GM23338 (cell line): ENCODE measurements around the gene USP7. TPM values are rescaled to one million over a fixed set of nuclear protein-coding genes. Genes with fewer than 3 reads are reported as not detected.
A peak's percentile ranks its signal among the peaks of the same experiment; 100 is the strongest.

Experiments
- ATAC-seq: fragments of 200-7000 bp; cut with Tn5 transposase; 3 replicates; pipeline ENCODE4 v1.9.1; 2020
- DNase-seq: peaks from one replicate; pipeline ENCODE4 v3.0.0-alpha.2; 2015; ENCODE audit warnings: low spot score
- H2AFZ ChIP-seq: fragments of 200-600 bp; sonication (generic); 2 replicates; pipeline ENCODE4 v1.8.0; 2016; ENCODE audit warnings: antibody characterized with exemption, mild to moderate bottlenecking, moderate library complexity
- H3F3A ChIP-seq: fragments of 200-600 bp; sonication (generic); replicated peaks from 2 replicates; pipeline ENCODE4 v1.8.0; 2017; ENCODE audit warnings: antibody characterized with exemption, mixed run types, low read depth
- H3K27ac ChIP-seq: fragments of 200-600 bp; sonication (generic); 2 replicates; pipeline ENCODE4 v1.6.1; 2016; ENCODE audit warnings: low read depth
- H3K27me3 ChIP-seq: fragments of 200-600 bp; sonication (generic); 2 replicates; pipeline ENCODE4 v1.8.0; 2016; ENCODE audit warnings: mild to moderate bottlenecking, mixed run types, moderate library complexity; ENCODE audit not compliant: insufficient read depth
- H3K36me3 ChIP-seq: fragments of 200-600 bp; sonication (generic); 2 replicates; pipeline ENCODE4 v1.8.0; 2016; ENCODE audit warnings: mild to moderate bottlenecking; ENCODE audit not compliant: insufficient read depth
- H3K4me1 ChIP-seq: fragments of 200-600 bp; sonication (generic); 2 replicates; pipeline ENCODE4 v1.8.0; 2016; ENCODE audit warnings: mild to moderate bottlenecking, moderate library complexity; ENCODE audit not compliant: insufficient read depth
- H3K4me2 ChIP-seq: fragments of 200-600 bp; sonication (generic); 2 replicates; pipeline ENCODE4 v1.7.1; 2017; ENCODE audit warnings: mixed run types
- H3K4me3 ChIP-seq: fragments of 200-600 bp; sonication (generic); 2 replicates; pipeline ENCODE4 v1.6.1; 2016; ENCODE audit warnings: mixed run types
- H3K79me2 ChIP-seq: fragments of 200-600 bp; sonication (generic); replicated peaks from 2 replicates; pipeline ENCODE4 v1.8.0; 2017; ENCODE audit warnings: mild to moderate bottlenecking; ENCODE audit not compliant: insufficient read depth
- H3K9me2 ChIP-seq: fragments of 200-600 bp; sonication (generic); 2 replicates; pipeline ENCODE4 v1.8.0; 2017; ENCODE audit not compliant: insufficient read depth
- H4K20me1 ChIP-seq: fragments of 200-600 bp; sonication (generic); replicated peaks from 2 replicates; pipeline ENCODE4 v1.8.0; 2017; ENCODE audit warnings: mild to moderate bottlenecking; ENCODE audit not compliant: insufficient read depth
- H3K27ac Mint-ChIP-seq: 2 replicates; pipeline ENCODE4 v1.8.0; 2020; ENCODE audit warnings: inconsistent platforms, mild to moderate bottlenecking, moderate library complexity, mixed read lengths
- H3K27me3 Mint-ChIP-seq: 3 replicates; pipeline ENCODE4 v1.8.0; 2022; ENCODE audit warnings: low read depth, mild to moderate bottlenecking, moderate library complexity, mixed read lengths, inconsistent platforms; ENCODE audit not compliant: insufficient read depth, poor library complexity
- H3K36me3 Mint-ChIP-seq: 3 replicates; pipeline ENCODE4 v1.8.0; 2021; ENCODE audit warnings: low read depth, mild to moderate bottlenecking, inconsistent platforms, moderate library complexity, mixed read lengths
- H3K4me1 Mint-ChIP-seq: 3 replicates; pipeline ENCODE4 v1.8.0; 2020; ENCODE audit warnings: mild to moderate bottlenecking, inconsistent platforms, mixed read lengths
- H3K4me3 Mint-ChIP-seq: 3 replicates; pipeline ENCODE4 v1.8.0; 2021; ENCODE audit warnings: moderate library complexity, mild to moderate bottlenecking, inconsistent platforms, mixed read lengths
- H3K9me3 Mint-ChIP-seq: 3 replicates; pipeline ENCODE4 v1.8.0; 2020; ENCODE audit warnings: moderate library complexity, mild to moderate bottlenecking, inconsistent platforms, mixed read lengths
- CREB1 ChIP-seq: fragments of 250-450 bp; sonication (Bioruptor Pico); IDR thresholded peaks from 2 replicates; pipeline ENCODE4 v1.5.0; 2020; ENCODE audit warnings: low read depth, mild to moderate bottlenecking, moderate library complexity
- CTCF ChIP-seq, 2 experiments: fragments of 200-600 bp in 1 of 2; sonication (generic) in 1 of 2; conservative IDR thresholded peaks; 2 replicates each; pipeline versions ENCODE4 v1.5.1 to v1.6.1; 2016 to 2017; ENCODE audit warnings: antibody characterized with exemption in 2 of 2, low read depth in 2 of 2, mild to moderate bottlenecking in 2 of 2, moderate library complexity in 1 of 2
- ETS1 ChIP-seq: IDR thresholded peaks from 2 replicates; pipeline ENCODE4 v1.6.1; 2016; ENCODE audit warnings: antibody characterized with exemption
- NANOG ChIP-seq: IDR thresholded peaks from 2 replicates; pipeline ENCODE4 v1.6.1; 2016; ENCODE audit warnings: antibody characterized with exemption, borderline replicate concordance
- REST ChIP-seq: IDR thresholded peaks from one replicate; pipeline ENCODE4 v1.6.1; 2018; ENCODE audit warnings: antibody characterized with exemption; ENCODE audit not compliant: unreplicated experiment
- polyA plus RNA-seq: library from polyadenylated mRNA; unstranded; fragments of >200 nt; fragmentation: Nextera tagmentation; extraction: Ambion mirVana; gene quantifications from 2 replicates; pipeline ENCODE4 v1.2.1, GENCODE V29; 2016
- total RNA-seq: library from RNA; depleted of rRNA; stranded (reverse); fragments of >200 nt; shearing (Covaris generic); gene quantifications from 2 replicates; pipeline ENCODE4 v1.2.3, GENCODE V29; 2014

Gene USP7
- total and polyA plus RNA-seq, 2 experiments from 2014 or later: 42.3 to 130 TPM

- no peak for TF ChIP-seq CTCF (conservative IDR thresholded peaks at IDR 0.05; ENCODE audit: low read depth in 2 of 2)
- no peak for TF ChIP-seq CREB1 (CRISPR knock-in tag)
- no peak for TF ChIP-seq REST
- TF ChIP-seq ETS1: no peak
- no peak for TF ChIP-seq NANOG
Measured at GRCh38 chr16:8928467-8928957, 35.2 kb downstream of the USP7 start (continued).

- no peaks in the 10 kb centered on the region for H3K9me2 ChIP-seq
- peaks cover 56% of the 10 kb centered on the region for H3K36me3 Mint-ChIP-seq
- H3K27ac Mint-ChIP-seq: no peak overlapping the region
Measured at GRCh38 chr16:8926827-8927226, 36.9 kb downstream of the USP7 start.

More at GRCh38 chr16:8926827-8927226, 36.9 kb downstream of the USP7 start:
- Histone ChIP-seq H3K27ac (0 out of 2 replicates have a peak overlapping the region, but pooled peaks have one; percentile 65), H3K79me2 (peaks cover 92% of the 10 kb centered on the region), H3K4me2 (no peak overlapping the region), H3K4me1 (peaks cover 17% of the 10 kb centered on the region), H3F3A (peaks cover 21% of the 10 kb centered on the region; the same call in 1 of the 2 replicates), H3K36me3 (peaks cover 19% of the 10 kb centered on the region), H3K4me3 (no peak overlapping the region), H3K27me3 (no peaks in the 10 kb centered on the region), H4K20me1 (peaks cover 87% of the 10 kb centered on the region), H2AFZ (no peak overlapping the region)
- Mint-ChIP-seq H3K27me3 (no peaks in the 10 kb centered on the region), H3K4me3 (no peak overlapping the region), H3K9me3 (no peaks in the 10 kb centered on the region), H3K4me1 (peaks cover 17% of the 10 kb centered on the region)
- ATAC-seq (no peak), DNase-seq (no peak)
- TF ChIP-seq CREB1 (CRISPR knock-in tag) (no peak), REST (no peak)
